Measurements from ENCODE around the gene ERC2.

- TF ChIP-seq CTCF (IDR thresholded peaks at IDR 0.05; ENCODE audit: extremely low read depth in 1 of 2, insufficient read depth in 1 of 2, low read depth in 1 of 2, low read length in 2 of 2) (no peak), EZH2 (IDR thresholded peaks at IDR 0.05; ENCODE audit: borderline replicate concordance, low read depth, low read length, severe bottlenecking) (no peak), POLR2A (IDR thresholded peaks at IDR 0.05; ENCODE audit: low read depth, low read length) (no peak), JUN (IDR thresholded peaks at IDR 0.05; ENCODE audit: borderline replicate concordance, insufficient read depth, insufficient read length, low read depth) (no peak), GATA2 (IDR thresholded peaks at IDR 0.05; ENCODE audit: insufficient read depth, insufficient read length, low read depth, low read length) (no peak)
These were observed 884.8 kb downstream of the ERC2 start for GRCh38 chr3:55583475-55583874.
